ENCODE measurements around the gene PCDHA9.
"Not testable (repeated sequence)": the region's sequence is repeated elsewhere in the genome, so short reads cannot be mapped to it uniquely, and the experiment has no call there.

The PCDHA9 gene

DNA sequence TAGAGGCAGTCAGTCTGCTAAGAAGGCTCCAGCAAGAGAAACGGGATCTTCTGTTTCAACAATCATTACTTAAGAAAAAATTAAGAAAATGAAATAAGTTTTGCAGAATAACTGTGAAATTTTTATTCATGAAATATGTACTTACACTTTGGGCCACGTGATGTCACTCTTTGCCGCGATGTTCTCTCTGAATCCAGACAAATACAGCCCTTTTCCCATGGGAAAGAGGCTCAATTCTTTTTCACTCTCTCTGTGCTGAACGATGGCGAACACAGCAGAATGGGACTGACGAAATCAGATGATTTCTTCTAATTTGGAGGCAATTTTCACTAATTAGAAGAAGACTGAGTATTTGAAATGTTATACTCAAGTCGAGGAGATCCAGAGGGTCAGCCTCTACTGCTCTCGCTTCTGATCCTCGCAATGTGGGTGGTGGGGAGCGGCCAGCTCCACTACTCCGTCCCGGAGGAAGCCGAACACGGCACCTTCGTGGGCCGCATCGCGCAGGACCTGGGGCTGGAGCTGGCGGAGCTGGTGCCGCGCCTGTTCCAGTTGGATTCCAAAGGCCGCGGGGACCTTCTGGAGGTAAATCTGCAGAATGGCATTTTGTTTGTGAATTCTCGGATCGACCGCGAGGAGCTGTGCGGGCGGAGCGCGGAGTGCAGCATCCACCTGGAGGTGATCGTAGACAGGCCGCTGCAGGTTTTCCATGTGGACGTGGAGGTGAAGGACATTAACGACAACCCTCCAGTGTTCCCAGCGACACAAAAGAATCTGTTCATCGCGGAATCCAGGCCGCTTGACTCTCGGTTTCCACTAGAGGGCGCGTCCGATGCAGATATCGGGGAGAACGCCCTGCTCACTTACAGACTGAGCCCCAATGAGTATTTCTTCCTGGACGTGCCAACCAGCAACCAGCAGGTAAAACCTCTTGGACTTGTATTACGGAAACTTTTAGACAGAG lies at the start of gene PCDHA9:
Gene PCDHA9 (plus strand): TSS at position 244 of the 964 bp plus-strand sequence. CDS start 114 bp downstream, at position 358.
- in situ Hi-C loops (cut with MboI; ENCODE audit: low sequenced_read_pairs) = not testable (repeated sequence)

DNA sequence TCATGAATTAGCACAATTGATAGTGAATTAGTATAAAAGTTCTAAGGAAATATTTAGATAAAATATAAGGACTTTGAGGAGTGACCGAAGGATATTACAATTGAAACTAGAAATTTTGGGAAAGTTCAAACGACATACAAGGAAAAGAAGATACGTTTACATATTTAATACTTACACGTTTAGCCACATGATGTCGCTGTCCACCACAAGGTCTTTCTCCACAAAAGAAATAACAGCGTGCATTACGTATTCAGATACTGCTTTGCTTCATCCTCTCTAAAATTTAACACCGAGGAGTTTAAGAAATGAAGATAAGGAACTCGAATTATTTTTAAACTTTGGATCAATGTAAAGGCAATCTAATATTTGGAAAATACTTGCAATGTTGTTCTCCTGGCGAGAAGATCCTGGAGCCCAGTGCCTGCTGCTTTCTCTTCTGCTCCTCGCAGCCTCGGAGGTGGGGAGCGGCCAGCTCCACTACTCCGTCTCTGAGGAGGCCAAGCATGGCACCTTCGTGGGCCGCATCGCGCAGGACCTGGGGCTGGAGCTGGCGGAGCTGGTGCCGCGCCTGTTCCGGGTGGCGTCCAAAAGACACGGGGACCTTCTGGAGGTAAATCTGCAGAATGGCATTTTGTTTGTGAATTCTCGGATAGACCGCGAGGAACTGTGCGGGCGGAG lies 47.2 kb upstream of the PCDHA9 start, which contains the start of gene PCDHA3:
Gene PCDHA3 (plus strand): TSS at position 242 of the 678 bp plus-strand sequence.
- in situ Hi-C loops (cut with MboI; ENCODE audit: low sequenced_read_pairs) = no loop called here

DNA sequence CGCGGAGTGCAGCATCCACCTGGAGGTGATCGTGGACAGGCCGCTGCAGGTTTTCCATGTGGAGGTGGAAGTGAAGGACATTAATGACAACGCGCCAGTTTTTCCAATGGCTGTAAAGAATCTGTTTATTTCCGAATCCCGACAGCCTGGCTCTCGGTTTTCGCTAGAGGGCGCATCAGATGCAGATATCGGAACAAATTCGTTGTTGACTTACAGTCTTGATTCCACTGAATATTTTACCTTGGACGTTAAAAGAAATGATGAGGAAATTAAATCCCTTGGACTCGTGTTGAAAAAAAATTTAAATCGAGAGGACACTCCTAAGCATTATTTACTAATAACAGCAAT lies 46.7 kb upstream of the PCDHA9 start:
- in situ Hi-C loops (cut with MboI; ENCODE audit: low sequenced_read_pairs) = no loop called here

GRCh38 chr5:140802381-140802780 lies 45.8 kb upstream of the PCDHA9 start:
- in situ Hi-C loops (cut with MboI; ENCODE audit: low sequenced_read_pairs) = not testable (repeated sequence)

GRCh38 chr5:140802781-140803271 lies 45.4 kb upstream of the PCDHA9 start:
- in situ Hi-C loops (cut with MboI; ENCODE audit: low sequenced_read_pairs) = no loop called here

DNA sequence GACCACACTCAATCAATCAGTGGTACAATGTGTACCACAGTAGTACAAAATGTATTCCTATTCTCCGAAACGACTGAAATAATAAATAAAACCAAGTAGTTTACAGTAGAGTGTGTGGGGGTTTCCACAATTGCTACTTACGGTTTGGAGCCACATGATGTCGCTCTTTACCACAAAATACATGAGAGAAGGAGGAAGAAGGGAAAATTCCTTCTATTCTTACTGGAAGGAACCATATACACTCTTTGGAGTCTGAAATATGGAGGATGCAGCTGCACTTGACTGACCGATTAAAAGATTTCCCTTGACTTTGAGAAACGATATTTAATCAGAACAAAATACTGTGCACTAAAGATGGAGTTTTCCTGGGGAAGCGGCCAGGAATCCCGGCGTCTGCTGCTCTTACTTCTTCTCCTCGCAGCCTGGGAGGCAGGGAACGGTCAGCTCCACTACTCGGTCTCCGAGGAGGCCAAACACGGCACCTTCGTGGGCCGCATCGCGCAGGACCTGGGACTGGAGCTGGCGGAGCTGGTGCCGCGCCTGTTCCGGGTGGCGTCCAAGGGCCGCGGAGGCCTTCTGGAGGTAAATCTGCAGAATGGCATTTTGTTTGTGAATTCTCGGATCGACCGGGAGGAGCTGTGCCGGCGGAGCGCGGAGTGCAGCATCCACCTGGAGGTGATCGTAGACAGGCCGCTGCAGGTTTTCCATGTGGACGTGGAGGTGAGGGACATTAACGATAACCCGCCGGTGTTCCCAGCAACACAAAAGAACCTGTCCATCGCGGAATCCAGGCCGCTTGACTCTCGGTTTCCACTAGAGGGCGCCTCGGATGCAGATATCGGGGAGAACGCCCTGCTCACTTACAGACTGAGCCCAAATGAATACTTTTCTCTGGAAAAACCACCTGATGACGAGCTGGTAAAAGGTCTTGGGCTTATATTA lies 41.1 kb upstream of the PCDHA9 start, which contains the start of gene PCDHA4:
Gene PCDHA4 (plus strand): TSS at position 235 of the 942 bp plus-strand sequence.
- in situ Hi-C loops (cut with MboI; ENCODE audit: low sequenced_read_pairs) = no loop called here

GRCh38 chr5:140808241-140808888 lies 39.8 kb upstream of the PCDHA9 start:
- in situ Hi-C loops (cut with MboI; ENCODE audit: low sequenced_read_pairs) = not testable (repeated sequence)

GRCh38 chr5:140808889-140809291 lies 39.3 kb upstream of the PCDHA9 start:
- in situ Hi-C loops (cut with MboI; ENCODE audit: low sequenced_read_pairs) = no loop called here

GRCh38 chr5:140821375-140822280 lies 26.6 kb upstream of the PCDHA9 start, which contains the start of gene PCDHA5:
Gene PCDHA5 (plus strand): TSS chr5:140821613.
- in situ Hi-C loops (cut with MboI; ENCODE audit: low sequenced_read_pairs) = no loop called here

DNA sequence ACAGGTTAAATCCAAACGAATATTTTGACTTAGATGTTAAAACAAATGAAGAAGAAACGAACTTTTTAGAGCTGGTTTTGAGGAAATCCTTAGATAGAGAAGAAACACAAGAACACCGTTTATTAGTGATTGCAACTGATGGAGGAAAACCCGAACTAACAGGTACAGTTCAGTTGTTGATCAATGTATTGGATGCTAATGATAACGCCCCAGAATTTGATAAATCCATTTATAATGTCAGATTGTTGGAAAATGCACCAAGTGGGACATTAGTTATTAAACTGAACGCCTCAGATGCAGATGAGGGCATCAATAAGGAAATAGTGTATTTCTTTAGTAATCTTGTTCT lies 25.9 kb upstream of the PCDHA9 start:
- in situ Hi-C loops (cut with MboI; ENCODE audit: low sequenced_read_pairs) = no loop called here

GRCh38 chr5:140822969-140823368 lies 25.2 kb upstream of the PCDHA9 start:
- in situ Hi-C loops (cut with MboI; ENCODE audit: low sequenced_read_pairs) = not testable (repeated sequence)

GRCh38 chr5:140823475-140823874 lies 24.7 kb upstream of the PCDHA9 start:
- in situ Hi-C loops (cut with MboI; ENCODE audit: low sequenced_read_pairs) = no loop called here

- in situ Hi-C loops (cut with MboI; ENCODE audit: low sequenced_read_pairs) = no loop called here
Observed at GRCh38 chr5:140827704-140828361, 20.3 kb upstream of the PCDHA9 start, which contains the start of gene PCDHA6. Gene PCDHA6 (plus strand): TSS chr5:140827960. CDS start chr5:140828092, 132 bp downstream.

GRCh38 chr5:140828362-140828737 lies 19.8 kb upstream of the PCDHA9 start:
- in situ Hi-C loops (cut with MboI; ENCODE audit: low sequenced_read_pairs) = no loop called here

DNA sequence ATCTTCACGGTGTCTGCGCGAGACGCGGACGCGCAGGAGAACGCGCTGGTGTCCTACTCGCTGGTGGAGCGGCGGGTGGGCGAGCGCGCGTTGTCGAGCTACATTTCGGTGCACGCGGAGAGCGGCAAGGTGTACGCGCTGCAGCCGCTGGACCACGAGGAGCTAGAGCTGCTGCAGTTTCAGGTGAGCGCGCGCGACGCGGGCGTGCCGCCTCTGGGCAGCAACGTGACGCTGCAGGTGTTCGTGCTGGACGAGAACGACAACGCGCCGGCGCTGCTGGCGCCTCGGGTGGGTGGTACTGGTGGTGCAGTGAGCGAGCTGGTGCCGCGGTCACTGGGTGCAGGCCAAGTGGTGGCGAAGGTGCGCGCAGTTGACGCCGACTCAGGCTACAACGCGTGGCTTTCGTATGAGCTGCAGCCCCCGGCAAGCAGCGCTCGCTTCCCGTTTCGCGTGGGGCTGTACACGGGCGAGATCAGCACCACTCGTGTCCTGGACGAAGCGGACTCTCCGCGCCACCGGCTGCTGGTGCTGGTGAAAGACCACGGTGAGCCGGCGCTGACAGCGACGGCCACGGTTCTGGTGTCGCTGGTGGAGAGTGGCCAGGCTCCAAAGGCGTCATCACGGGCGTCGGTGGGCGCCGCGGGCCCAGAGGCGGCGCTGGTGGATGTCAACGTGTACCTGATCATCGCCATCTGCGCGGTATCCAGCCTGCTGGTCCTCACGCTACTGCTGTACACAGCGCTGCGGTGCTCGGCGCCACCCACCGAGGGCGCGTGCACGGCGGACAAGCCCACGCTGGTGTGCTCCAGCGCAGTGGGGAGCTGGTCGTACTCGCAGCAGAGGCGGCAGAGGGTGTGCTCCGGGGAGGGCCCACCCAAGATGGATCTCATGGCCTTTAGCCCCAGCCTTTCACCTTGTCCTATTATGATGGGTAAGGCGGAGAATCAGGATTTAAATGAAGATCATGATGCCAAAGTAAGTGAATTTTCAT lies 18.4 kb upstream of the PCDHA9 start:
- in situ Hi-C loops (cut with MboI; ENCODE audit: low sequenced_read_pairs) = not testable (repeated sequence)

DNA sequence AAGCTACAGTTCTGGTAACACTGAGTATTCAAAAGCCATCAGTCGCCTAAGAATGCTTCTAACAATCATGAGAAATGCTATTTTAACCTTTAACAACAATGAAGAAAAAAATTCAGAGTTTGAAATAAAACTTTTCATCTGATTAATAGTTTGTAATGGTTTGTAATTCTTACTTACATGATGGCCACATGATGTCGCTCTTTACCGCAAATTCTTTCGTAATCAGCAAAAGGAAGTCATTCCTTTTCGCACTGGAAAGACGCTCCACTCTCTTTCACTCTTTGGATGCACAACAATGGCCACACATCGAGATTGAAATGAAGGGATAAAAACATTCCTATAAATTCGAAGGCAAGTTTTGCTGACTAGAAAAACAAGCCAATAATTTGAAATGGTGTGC lies 14.2 kb upstream of the PCDHA9 start, which contains the start of gene PCDHA7:
Gene PCDHA7 (plus strand): TSS at position 277 of the 400 bp plus-strand sequence. CDS start 115 bp downstream, at position 392.
- in situ Hi-C loops (cut with MboI; ENCODE audit: low sequenced_read_pairs) = no loop called here

- in situ Hi-C loops (cut with MboI; ENCODE audit: low sequenced_read_pairs) = not testable (repeated sequence)
Observed at GRCh38 chr5:140834439-140835008, 13.7 kb upstream of the PCDHA9 start.

All from HL-60/S4 treated with phorbol 12-myristate 13-acetate at 8.2 ng/mL for 4 days and 3 days (cell line).